Brain microvascular endothelial cell (primary cell): ENCODE measurements around the gene PTPRD.

Experiments
- DNase-seq: peaks from one replicate; pipeline ENCODE4 v3.0.0-alpha.2; 2020
- H3K27ac ChIP-seq: fragments of 250-450 bp; sonication (Bioruptor Pico); 2 replicates; pipeline ENCODE4 v1.5.1; 2020; ENCODE audit warnings: mild to moderate bottlenecking, moderate library complexity
- H3K27me3 ChIP-seq: fragments of 250-450 bp; sonication (Bioruptor Pico); replicated peaks from 2 replicates; pipeline ENCODE4 v1.5.1; 2020; ENCODE audit warnings: mild to moderate bottlenecking
- H3K36me3 ChIP-seq: fragments of 250-450 bp; sonication (Bioruptor Pico); replicated peaks from 2 replicates; pipeline ENCODE4 v1.5.1; 2020; ENCODE audit warnings: mild to moderate bottlenecking
- H3K4me3 ChIP-seq: 2 replicates; pipeline ENCODE4 v1.5.1; 2011; ENCODE audit warnings: low read depth, mild to moderate bottlenecking, control low read depth, low read length, moderate library complexity
- CTCF ChIP-seq: IDR thresholded peaks from 2 replicates; pipeline ENCODE4 v1.5.1; 2011; ENCODE audit warnings: low read depth, mild to moderate bottlenecking, moderate library complexity, low read length, control low read depth, inconsistent platforms; ENCODE audit errors: missing control alignments
- in situ Hi-C: cut with HindIII; loops from 2 replicates; pipeline ENCODE4 v1.10.0; 2017; ENCODE audit warnings: low sequenced_read_pairs, low pct_ligation_motif_present

PTPRD gene

DNA sequence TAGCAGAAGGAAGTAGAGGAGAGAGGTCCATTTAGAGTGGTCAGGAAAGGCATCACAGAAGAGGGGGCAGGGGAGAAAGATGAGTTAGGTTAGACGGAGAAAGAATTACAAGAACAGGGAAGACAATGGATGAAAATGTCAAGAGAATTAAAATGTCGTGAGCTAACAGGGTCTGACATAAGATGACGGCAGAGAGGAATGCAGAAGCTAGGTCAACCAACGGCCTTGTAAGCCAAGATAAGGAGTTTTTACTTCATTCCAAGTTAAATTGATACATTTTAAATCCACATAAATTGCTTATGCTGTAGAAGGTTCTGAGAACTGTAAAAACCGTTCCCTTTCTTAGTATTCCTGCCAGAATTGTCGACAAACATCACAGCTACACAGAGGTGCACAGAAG is 1916.3 kb downstream of the PTPRD start:
- TF ChIP-seq CTCF = no peak
- Histone ChIP-seq H3K27me3 (no peaks in the 10 kb centered on the region), H3K36me3 (no peaks in the 10 kb centered on the region), H3K27ac (no peak overlapping the region), H3K4me3 (no peak overlapping the region)
- no peak for DNase-seq
- in situ Hi-C loops = no loop called here

GRCh38 chr9:8694983-8695588 is 1917.7 kb downstream of the PTPRD start:
- Histone ChIP-seq H3K27me3 (no peaks in the 10 kb centered on the region), H3K27ac (no peak overlapping the region), H3K36me3 (no peaks in the 10 kb centered on the region), H3K4me3 (no peak overlapping the region)
- in situ Hi-C loops = no loop called here
- no peak for TF ChIP-seq CTCF
- no peak for DNase-seq

DNA sequence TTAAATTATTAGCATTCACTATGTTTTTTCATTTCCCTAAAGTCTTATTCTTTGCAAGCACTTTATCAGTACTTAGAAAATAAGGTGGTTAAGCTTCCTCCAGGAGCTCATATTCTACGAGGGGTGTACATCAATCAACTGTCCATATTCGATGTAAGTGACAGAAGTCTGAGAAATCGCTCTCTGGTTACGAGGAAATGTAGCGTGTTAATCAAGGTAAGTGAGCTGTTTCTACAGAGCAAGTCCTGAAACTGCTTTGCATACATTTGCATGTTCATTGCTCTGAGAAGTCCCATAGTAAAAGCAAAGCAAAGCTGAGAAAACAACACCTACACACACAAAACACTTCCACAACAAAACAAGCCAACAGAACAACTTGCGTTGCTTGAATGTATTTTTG is 1919.3 kb downstream of the PTPRD start:
- DNase-seq = no peak
- no peaks in the 10 kb centered on the region for H3K27me3 ChIP-seq
- no peak for TF ChIP-seq CTCF
- no peak overlapping the region for H3K4me3 ChIP-seq
- no peak overlapping the region for H3K27ac ChIP-seq
- in situ Hi-C loops = no loop called here
- H3K36me3 ChIP-seq = no peaks in the 10 kb centered on the region

GRCh38 chr9:8686516-8686915 is 1926.3 kb downstream of the PTPRD start:
- H3K4me3 ChIP-seq = no peak overlapping the region
- no peak overlapping the region for H3K27ac ChIP-seq
- no peaks in the 10 kb centered on the region for H3K27me3 ChIP-seq
- TF ChIP-seq CTCF = no peak
- in situ Hi-C loops = no loop called here
- DNase-seq = no peak
- H3K36me3 ChIP-seq = no peaks in the 10 kb centered on the region

DNA sequence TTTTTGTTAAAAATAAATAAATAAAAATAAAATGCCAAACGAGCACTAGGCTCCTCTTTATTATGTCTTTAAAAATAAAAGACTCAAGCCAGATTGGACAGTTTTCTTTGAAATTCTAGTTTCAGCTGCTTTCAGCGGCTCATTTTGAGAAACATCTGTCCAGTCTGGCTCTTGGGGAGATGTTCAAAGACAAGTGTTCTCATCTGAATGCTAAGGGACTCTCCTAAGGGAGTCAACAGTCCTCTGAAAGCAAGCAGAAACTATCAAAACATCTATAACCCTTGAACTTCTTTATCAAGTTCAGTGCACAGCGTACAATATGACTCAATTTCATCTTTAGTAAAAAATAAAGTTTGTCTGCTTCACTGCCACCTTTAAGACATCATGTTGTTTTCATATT is 1927.0 kb downstream of the PTPRD start:
- H3K36me3 ChIP-seq = no peaks in the 10 kb centered on the region
- DNase-seq = no peak
- H3K27ac ChIP-seq = no peak overlapping the region
- no peak for TF ChIP-seq CTCF
- H3K4me3 ChIP-seq = no peak overlapping the region
- in situ Hi-C loops = no loop called here
- no peaks in the 10 kb centered on the region for H3K27me3 ChIP-seq
